ENCODE measurements around the gene HDAC11. TPM values are rescaled to one million over a fixed set of nuclear protein-coding genes. Genes with fewer than 3 reads are reported as not detected.

HDAC11 gene
- total and polyA plus RNA-seq, 9 of the 15 experiments (the other 6 are each of a cell fraction or from before 2014, with no cell fraction given), result 0.60 to 6.0 (median 4.5) TPM

- BruUV-seq (replicated peaks), result no TSS peak
Observed at GRCh38 chr3:13483988-13484695, 4.0 kb downstream of the HDAC11 start.

More at GRCh38 chr3:13483988-13484695, 4.0 kb downstream of the HDAC11 start:
- Histone ChIP-seq H3K9me1 (ENCODE audit: control insufficient read depth, insufficient read depth, low read length) (no peaks in the 10 kb centered on the region), H3K9ac (ENCODE audit: insufficient read depth in 1 of 2, low read depth in 2 of 2, low read length in 2 of 2) (peak overlapping the region in 1 of 2 experiments; percentile 29; a peak in 1 of 4 replicates), H3K27ac (ENCODE audit: extremely low read depth, low read depth, low read length) (peak overlapping the region; percentile 60; the same call in 1 of the 3 replicates), H3K4me2 (ENCODE audit: insufficient read depth, low read length) (peak overlapping the region; percentile 58; the same call in 1 of the 2 replicates), H2AFZ (ENCODE audit: low read depth, low read length) (no peak overlapping the region), H3K36me3 (ENCODE audit: control insufficient read depth, insufficient read depth, low read length) (no peaks in the 10 kb centered on the region), H3K27me3 (ENCODE audit: control insufficient read depth in 2 of 2, insufficient read depth in 2 of 2, low read length in 2 of 2) (no peaks in the 10 kb centered on the region), H3K79me2 (ENCODE audit: control insufficient read depth, insufficient read depth, low read length) (no peaks in the 10 kb centered on the region; the same call in 2 of the 3 replicates), H3K4me1 (replicated peaks in 1 of 2; ENCODE audit: control insufficient read depth in 2 of 2, insufficient read depth in 2 of 2, low read length in 2 of 2) (peaks cover 21 to 57% of the 10 kb centered on the region in 2 experiments), H3K4me3 (no peak overlapping the region), H4K20me1 (replicated peaks; ENCODE audit: control insufficient read depth, insufficient read depth, low read length) (0 out of 2 replicates have a peak, but pooled peaks cover 3% of the 10 kb centered on the region), H3K9me3 (replicated peaks; ENCODE audit: control insufficient read depth, insufficient read depth, low read depth, low read length) (no peaks in the 10 kb centered on the region)
- WGBS (ENCODE audit: insufficient coverage, low coverage, missing lambda C conversion rate), result 65% methylated on average over 21 of the region's 21 CpGs
- intact Hi-C loops (cut with micrococcal nuclease) (loop anchor here (2.0 kb wide), 1 partner anchor 53 kb away; no protein-coding TSS in a partner anchor), in situ Hi-C loops (cut with MboI) (no loop called here)
- ChIA-PET POLR2A (interaction anchor here (0.7 to 1.4 kb wide), 7 partner anchors 8 to 603 kb away, joined by 3 to 10 read pairs (median 3); no protein-coding TSS in a partner anchor), CTCF (ENCODE audit: low intra/inter-chr PET ratio) (no interaction called here)
- TF ChIP-seq AFF4 (CRISPR knock-in tag; IDR thresholded peaks at IDR 0.05), result 0 out of 2 replicates have a peak, but pooled peaks have one; percentile 1
- no peak for TF ChIP-seq EHMT2 (IDR thresholded peaks at IDR 0.05)
- no peak for ATAC-seq
- no peak for FAIRE-seq
- DNase-seq (ENCODE audit: extremely low read depth in 1 of 4, low spot score in 3 of 4), result no peak

Measured in K562 (cell line).